HG03039 (cell line): ENCODE results near the gene MIPEP.

Source experiments
- ATAC-seq: cut with Tn5 transposase; IDR thresholded peaks from one replicate; pipeline ENCODE4 v1.9.1; 2021; ENCODE audit warnings: mild to moderate bottlenecking, moderate library complexity; ENCODE audit not compliant: unreplicated experiment

MIPEP gene

DNA sequence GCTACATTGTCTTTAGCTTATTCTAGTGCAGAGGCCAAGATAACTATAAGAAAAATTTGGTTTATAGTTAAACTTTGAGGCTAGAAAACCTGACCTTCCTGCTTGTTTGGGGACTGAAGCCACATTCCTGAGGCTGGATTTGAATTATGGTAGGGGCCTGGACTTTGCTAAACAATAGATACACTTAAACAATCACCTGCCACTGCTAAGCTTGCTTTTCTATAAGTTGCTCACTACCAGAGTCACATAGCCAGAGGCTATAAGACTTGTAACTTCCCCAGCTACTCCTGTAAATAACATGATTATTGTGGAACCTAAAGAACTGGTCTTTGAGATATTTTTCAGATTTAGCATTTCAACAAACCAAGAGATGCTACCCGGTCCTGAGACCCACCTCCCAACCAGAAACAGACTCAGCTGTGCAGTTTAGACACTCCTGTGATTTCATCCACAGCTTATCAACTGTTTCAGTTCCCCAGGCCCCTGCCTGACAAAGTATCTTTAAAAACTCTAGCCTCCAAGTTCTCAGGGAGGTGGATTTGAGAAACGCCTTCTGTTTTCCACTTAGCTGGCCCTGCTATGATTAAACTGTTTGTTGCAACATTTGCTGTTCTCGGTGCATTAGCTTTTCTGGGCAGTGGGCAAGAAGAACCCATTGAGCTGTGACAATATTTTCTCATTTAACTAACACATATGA lies 77.7 kb downstream of the MIPEP start:
- ATAC-seq = no peak

GRCh38 chr13:23810685-23811240 lies 78.4 kb downstream of the MIPEP start:
- no peak for ATAC-seq

DNA sequence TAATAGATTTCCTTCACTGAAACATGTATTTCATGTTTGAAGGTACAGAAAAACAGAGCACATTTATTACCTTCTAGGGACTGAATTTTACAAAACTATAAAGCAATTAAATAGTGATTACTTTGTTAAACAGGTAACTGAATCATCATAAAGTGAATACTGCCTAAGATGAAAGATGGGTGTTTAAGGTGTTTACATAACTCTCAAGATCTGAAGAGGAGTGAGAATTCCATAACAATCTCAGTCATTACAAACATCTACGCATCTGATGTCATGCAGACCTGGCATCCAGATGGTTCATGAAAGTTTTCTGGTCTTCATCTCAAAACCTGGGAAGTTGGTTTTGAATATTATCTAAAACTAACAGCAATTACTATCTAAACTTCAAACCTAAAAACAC lies 80.4 kb downstream of the MIPEP start:
- no peak for ATAC-seq

DNA sequence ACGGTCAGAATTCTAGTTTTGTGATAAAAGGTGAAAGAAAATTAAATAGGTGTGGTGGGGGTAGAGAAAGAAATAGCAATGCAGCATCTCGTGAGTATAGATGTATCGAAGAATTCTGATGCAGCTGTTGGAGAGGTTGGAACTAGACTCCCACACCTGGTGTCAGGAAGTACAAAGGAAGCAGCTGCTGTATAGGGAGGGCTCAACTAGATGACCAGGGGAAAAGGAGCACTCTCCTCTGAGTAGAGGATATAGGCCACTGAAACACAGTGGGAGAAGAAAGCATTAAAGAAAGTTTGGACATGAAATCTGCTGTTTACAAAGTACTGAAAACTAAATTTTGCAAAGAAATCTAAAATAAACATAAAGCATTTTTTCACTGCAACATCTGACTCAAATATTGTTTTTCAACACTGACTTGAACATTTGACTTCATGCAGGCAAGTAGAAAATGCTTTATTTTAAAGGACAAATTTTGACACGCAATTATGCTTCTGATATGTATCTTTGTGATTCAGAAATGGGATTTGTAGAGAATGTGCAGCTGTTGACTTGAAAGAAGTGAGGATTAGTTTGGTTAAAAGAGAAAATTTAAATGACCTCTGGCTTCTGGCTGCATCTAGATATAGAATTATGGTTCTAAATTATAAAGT lies 82.2 kb downstream of the MIPEP start:
- ATAC-seq = peak; percentile 12

DNA sequence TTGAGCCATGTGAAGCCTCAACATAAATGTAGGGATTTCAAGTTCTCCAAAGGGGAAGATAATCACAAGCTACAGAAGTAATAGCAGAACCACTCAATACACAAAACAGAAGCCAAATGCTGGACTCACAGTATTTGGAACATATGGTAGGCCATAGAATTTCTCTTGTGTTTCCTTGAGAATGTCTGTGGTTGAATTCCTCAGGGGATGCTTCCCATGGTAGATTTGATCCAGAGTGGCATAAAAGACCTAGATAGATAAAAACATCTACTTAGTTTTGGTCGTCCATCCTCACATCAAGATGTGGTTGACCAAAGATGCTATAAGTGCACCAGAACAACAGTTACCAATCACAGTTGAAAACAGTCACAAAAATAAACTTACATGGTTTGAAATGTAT lies 83.4 kb downstream of the MIPEP start:
- ATAC-seq = no peak

DNA sequence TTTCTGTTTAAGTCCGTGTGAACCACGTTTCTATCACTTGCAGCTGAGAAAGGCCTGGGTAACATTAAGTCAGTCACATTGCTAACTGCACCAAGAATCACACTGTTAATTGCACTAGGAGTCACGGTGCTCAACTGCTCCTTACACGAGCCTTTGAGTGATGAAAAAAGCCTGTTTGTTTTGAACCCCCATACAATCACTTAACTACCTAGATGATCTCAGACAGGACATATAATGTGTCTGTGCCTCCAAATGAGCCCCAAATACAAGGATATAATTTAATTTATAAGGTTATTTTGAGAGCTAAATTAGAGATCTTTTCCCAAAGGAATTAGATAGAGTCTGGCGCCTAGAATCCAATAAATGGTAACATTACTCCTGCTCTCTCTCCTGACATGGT lies 84.1 kb downstream of the MIPEP start:
- ATAC-seq = no peak

GRCh38 chr13:23804166-23804565 lies 85.0 kb downstream of the MIPEP start:
- ATAC-seq = no peak

GRCh38 chr13:23801141-23801540 lies 88.1 kb downstream of the MIPEP start:
- no peak for ATAC-seq

DNA sequence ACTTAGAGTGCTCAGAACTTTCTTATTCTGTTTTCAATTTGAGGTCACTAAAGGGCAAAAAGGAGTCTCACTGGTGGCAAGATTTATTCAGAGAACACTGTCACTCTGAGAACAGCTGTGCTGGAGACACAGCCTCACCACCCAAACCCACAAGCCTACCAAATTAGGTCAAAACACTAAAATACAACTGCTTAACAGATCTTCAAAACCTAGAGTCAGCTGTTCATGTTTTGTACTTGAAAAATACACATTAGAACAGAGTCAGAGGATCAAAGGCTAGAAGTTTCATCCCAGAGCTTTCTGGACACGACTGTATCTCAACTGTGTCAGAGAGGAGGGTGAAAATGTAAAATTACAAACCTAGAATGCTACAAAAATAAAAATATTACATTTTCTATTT lies 89.3 kb downstream of the MIPEP start:
- peak; percentile 89 for ATAC-seq

DNA sequence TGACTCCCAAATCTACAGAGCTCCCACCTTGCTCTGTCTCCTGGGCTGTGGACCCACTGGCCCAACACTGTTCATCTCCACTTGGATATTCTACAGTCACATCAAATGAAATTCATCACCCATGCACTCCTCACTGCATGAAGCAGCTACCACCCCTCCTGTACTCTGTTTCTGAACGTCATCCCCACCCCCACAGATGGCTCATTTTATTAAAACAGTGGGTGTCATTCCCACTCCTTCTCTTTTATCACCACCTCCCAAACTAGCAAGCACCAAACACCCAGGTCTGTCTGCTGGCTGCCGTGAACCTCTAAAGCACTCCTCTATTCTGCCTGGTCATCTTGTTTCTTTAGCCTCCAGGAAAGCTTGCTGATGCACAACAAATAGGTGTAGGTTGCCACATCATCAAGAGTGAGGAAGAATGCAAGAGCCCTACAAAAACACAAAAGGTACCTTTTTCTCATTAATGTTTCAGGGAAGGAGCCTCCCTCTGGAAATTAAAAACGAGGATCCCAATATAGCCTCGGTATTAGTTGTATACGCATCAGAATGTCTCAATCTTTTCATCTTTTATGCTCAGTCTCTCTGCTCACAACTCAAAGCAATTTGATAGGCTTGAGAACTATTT lies 91.8 kb downstream of the MIPEP start:
- no peak for ATAC-seq

- no peak for ATAC-seq
These were observed 92.6 kb downstream of the MIPEP start for GRCh38 chr13:23796551-23796950.

GRCh38 chr13:23794267-23795161 lies 94.7 kb downstream of the MIPEP start:
- ATAC-seq = peak; percentile 45

DNA sequence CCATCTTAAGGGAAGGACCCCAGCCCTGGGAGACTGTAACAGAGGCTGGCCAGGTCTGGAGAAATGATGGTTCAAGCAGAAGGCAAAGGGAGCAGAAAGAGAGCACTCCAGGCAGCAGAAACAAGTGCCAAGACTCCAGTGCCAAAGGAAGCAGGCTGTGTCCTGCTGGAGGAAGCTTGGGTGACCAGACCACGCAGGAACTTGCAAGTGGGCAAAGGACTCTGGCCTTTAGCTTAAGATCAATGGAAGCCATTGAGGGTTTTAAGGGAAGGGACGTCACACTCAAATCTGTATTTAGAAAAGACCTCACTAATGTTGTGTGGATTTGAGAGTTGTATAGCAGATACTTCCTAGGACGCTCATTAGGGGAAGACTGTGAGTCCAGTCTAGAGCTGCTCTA lies 95.5 kb downstream of the MIPEP start:
- ATAC-seq = no peak

DNA sequence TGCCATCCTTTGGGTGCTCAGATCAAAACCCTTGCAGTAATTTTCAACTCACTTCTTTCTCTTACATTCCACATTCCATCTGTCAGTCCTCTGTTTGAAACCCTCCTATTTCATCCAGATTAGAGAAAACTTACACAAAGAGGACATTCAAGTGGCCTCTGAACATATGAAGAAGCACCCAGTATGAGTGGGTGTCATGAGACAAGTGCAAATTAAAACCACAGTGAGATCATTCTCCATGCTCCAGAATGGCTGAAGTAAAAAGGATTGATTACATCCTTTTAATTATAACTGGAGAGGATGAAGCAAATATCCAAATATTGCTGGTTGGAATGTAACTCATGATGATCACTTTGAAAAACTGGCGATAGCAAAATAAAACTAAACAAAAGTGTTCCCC lies 96.5 kb downstream of the MIPEP start:
- ATAC-seq = no peak

DNA sequence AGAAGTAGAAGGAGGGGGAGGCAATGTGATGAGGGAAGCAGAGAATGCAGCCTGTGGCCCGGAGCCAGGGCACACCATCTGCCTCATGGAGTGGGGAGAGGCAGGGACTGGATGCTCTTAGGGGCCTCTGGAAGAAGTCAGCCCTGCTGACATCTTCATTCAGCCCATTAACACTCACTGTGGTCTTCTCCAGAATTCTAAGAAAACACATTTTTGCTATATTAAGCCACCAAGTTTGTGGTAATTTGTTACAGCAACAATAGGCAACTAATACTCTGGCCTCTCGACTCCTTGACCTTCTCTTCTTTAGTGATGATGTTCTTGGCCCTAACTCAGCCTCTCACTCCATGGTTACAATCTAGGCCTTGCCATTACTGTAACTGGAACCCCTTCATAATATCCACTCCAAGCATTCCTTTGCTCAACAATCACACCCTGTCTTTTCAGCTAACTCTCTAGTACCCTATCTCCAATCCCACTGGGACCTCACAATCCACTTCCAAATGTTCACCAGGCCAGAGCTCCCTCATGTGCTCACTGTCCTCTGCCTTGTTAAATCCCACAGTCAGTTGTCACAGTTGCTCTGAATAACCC lies 98.5 kb downstream of the MIPEP start:
- no peak for ATAC-seq

DNA sequence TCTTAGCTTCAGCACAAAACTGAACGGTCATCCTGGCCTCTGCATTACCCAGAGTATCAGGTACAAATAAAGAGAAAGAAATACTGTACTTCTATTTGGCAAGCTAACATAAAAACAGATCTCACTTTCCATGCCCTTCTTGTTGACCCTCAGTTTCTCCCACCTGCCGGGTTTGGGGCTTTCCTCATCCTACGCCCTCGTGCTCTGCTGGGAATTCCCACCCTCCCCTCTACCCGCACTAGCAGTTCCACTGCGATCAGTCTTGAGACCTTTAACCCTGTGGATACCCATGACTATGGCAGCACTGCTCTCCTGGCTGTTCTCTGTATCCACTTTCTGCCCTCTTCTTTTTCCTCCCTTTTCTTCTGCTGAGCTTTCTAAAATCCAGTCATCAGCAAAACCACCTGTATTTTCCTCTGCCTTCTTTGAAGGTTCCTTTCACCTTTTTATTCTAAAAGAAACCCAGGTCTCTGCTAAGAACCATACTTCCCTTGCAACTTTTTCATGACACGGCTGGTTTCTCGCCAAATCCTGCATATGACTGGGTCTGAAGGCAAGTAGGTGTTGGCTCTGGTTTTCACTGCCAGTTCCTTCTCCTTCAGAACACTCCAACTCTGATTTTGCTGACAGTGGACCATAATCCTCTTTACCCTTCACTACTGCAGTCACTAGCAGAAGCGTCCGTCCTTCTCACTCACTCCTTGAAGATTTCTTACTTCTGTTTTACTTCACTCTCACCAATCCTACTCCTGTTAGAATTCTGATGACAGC lies 99.4 kb downstream of the MIPEP start:
- ATAC-seq = no peak

DNA sequence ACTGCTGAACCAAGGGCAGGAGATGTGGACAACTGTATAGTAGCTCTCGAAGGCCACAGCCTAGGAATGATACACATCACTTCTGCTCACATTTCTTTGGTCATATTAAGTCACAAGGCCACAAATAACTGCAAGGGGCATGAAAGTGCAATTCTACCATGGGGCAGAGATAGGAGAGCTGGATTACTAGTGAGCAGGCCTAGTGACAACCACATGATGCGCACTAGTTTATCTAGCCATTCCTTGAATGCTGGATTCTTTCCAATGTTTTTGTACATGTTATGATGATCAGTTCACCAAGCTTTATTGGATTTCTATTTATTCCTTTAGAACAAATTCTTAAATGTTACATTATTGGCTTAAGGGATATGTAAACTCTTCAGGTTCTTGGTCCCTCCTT lies 100.7 kb downstream of the MIPEP start:
- ATAC-seq = no peak

GRCh38 chr13:23787464-23787863 lies 101.7 kb downstream of the MIPEP start:
- ATAC-seq = no peak

- no peak for ATAC-seq
These were observed 102.6 kb downstream of the MIPEP start for GRCh38 chr13:23786607-23787006.

- no peak for ATAC-seq
These were observed 110.3 kb downstream of the MIPEP start for GRCh38 chr13:23778879-23779278.
